ENCODE measurements around the gene HIP1.
"Not testable (repeated sequence)": the region's sequence is repeated elsewhere in the genome, so short reads cannot be mapped to it uniquely, and the experiment has no call there.

Gene HIP1

GRCh38 chr7:75572396-75572795 is 166.3 kb downstream of the HIP1 start:
- DNase-seq (ENCODE audit: low read depth): no peak

GRCh38 chr7:75571209-75571608 is 167.5 kb downstream of the HIP1 start:
- DNase-seq (ENCODE audit: low read depth): no peak

GRCh38 chr7:75569629-75570282 is 169.0 kb downstream of the HIP1 start:
- DNase-seq (ENCODE audit: low read depth): not testable (repeated sequence)

- DNase-seq (ENCODE audit: low read depth): no peak
These were observed 170.7 kb downstream of the HIP1 start for GRCh38 chr7:75567948-75568595.

GRCh38 chr7:75565132-75565837 is 173.5 kb downstream of the HIP1 start:
- no peak for DNase-seq (ENCODE audit: low read depth)

- DNase-seq (ENCODE audit: low read depth): no peak
These were observed 175.6 kb downstream of the HIP1 start for GRCh38 chr7:75563171-75563570.

GRCh38 chr7:75559976-75560365 is 178.8 kb downstream of the HIP1 start:
- no peak for DNase-seq (ENCODE audit: low read depth)

- no peak for DNase-seq (ENCODE audit: low read depth)
These were observed 179.3 kb downstream of the HIP1 start for GRCh38 chr7:75559355-75559975.

- DNase-seq (ENCODE audit: low read depth): not testable (repeated sequence)
These were observed 181.9 kb downstream of the HIP1 start for GRCh38 chr7:75556835-75557234.

GRCh38 chr7:75555736-75556135 is 183.0 kb downstream of the HIP1 start:
- DNase-seq (ENCODE audit: low read depth): no peak

GRCh38 chr7:75546237-75547015 is 192.3 kb downstream of the HIP1 start:
- DNase-seq (ENCODE audit: low read depth): no peak

- no peak for DNase-seq (ENCODE audit: low read depth)
These were observed 201.0 kb downstream of the HIP1 start for GRCh38 chr7:75537731-75538130.

- no peak for DNase-seq (ENCODE audit: low read depth)
These were observed 201.7 kb downstream of the HIP1 start for GRCh38 chr7:75536940-75537538.

GRCh38 chr7:75536491-75536890 is 202.2 kb downstream of the HIP1 start:
- no peak for DNase-seq (ENCODE audit: low read depth)

- DNase-seq (ENCODE audit: low read depth): no peak
These were observed 203.9 kb downstream of the HIP1 start for GRCh38 chr7:75534727-75535307.

GRCh38 chr7:75533926-75534325 is 204.8 kb downstream of the HIP1 start:
- DNase-seq (ENCODE audit: low read depth): no peak

- DNase-seq (ENCODE audit: low read depth): no peak
These were observed 206.1 kb downstream of the HIP1 start for GRCh38 chr7:75532639-75533038.

- no peak for DNase-seq (ENCODE audit: low read depth)
These were observed 207.4 kb downstream of the HIP1 start for GRCh38 chr7:75531359-75531821.

GRCh38 chr7:75527224-75527722 is 211.5 kb downstream of the HIP1 start:
- DNase-seq (ENCODE audit: low read depth): not testable (repeated sequence)

GRCh38 chr7:75521727-75522126 is 217.0 kb downstream of the HIP1 start:
- not testable (repeated sequence) for DNase-seq (ENCODE audit: low read depth)

GRCh38 chr7:75518842-75519241 is 219.9 kb downstream of the HIP1 start:
- DNase-seq (ENCODE audit: low read depth): not testable (repeated sequence)

Measured in stimulated activated CD8-positive, alpha-beta memory T cell treated with anti-CD3 and anti-CD28 coated beads, Interleukin-12 subunit alpha, Interleukin-12 subunit beta, amount 100 ng/mL, for 1 hour (primary cell).